HG03159 (cell line): ENCODE measurements around the gene KCNB1.

Experiments
- ATAC-seq: cut with Tn5 transposase; IDR thresholded peaks from one replicate; pipeline ENCODE4 v1.9.1; 2021; ENCODE audit warnings: mild to moderate bottlenecking, moderate library complexity; ENCODE audit not compliant: unreplicated experiment

Gene KCNB1

DNA sequence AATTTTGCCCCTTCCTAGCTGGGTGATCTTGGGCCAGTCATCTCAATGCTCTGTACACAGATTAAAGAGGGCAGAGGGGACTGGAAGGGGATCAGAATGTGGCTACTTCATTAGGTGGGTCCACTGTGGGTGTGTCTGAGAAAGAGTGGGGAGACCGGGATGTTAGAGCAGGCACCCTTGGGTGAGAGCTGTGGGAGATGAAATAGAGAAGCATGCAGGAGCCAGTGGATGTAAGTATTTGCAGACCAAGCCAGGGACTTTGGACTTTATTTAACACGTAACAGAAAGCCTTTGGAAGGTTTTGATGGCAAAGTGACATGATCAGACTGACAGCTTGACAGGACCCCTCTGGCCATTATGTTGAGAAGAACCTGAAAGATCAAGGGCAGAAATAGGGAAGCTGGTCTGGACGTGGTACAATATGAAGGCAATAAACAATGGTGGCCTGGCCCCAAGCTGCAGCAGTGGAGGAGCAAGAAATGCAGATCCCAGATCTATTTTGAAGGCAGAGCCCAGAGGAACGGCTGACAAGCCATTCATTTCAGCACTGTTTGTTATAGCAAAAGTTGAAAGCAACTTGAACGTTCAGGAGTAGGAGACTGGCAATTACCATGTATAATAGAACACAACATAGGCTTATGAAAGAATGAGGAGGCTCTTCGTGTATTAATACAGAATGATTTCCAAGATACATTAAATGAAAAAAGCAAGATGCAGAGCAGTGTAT lies 122.1 kb downstream of the KCNB1 start:
- ATAC-seq = no peak

DNA sequence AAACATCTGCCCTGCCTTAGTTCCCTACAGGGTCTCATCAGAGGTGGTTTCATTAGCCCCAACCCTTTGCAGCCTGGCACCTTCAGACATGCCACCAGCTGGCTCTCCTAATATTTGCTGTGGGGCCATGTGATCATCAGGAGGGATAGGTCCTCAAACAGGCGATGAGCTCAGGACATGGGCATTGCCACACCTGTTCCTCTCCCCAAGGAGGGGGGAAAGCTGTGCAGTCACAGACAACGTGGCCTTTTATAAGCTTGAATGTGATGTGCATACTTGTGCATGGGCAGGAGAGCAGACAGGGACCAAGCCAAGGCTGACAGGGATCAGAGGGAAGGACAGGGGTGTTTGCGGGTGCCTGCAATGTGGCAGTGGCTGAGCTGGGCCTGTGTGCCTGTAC lies 125.8 kb downstream of the KCNB1 start:
- ATAC-seq = no peak

DNA sequence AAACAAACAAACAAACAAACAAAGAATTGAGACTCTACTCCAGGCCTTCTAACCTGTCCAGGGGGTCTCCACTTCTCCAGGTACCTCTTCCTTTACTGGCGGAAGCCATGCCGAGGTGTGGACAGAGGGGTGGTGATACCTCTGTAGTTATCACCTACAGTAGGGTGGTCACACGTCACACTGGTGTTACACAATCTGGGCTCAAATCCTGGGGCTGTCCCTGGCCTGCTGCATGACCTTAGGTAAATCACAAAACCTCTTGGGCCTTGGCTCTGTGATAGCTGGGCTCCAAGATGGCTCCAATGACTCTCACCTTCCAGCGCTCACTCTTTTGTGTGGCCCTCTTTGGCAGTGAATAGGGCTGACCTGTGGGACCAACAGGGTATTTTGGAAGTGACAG lies 127.8 kb downstream of the KCNB1 start:
- ATAC-seq = no peak

DNA sequence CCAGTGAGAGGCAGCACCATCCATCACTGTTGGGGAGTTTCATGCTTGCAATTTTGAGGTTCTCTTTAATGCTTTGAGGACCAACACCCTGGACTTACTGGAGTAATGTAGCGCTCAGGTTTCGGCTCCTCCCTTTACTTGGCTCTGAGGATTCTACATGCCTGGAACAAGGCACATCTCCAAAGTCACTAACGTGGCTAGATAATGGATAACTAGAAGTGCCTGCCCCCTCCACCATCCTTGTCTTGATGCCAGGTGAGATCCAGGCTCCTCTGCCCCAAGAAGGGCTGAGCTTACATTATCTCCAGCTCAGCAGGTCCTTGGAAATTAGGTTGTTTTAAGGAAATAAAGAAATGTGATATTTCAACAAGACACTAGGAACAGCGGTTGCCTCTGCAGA lies 129.1 kb downstream of the KCNB1 start:
- ATAC-seq = no peak

DNA sequence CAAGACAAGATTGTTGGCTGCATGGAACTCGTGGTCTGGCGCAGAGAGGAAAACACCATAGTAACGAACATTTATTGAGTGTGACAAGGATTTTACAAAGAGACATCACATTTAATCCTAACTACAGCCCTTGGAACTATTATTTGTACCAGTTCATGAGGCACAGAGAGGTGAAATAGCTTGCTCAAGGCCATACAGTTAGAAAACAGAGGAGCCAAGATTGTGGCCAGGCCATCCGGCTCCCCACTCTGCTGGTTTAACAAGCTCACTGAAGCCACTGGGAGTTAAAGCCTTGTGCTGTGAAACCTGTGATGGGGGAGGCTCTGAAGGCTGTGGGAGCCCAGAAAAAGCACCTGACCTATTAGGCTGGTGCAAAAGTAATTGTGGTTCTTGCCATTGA lies 129.7 kb downstream of the KCNB1 start:
- ATAC-seq = no peak

DNA sequence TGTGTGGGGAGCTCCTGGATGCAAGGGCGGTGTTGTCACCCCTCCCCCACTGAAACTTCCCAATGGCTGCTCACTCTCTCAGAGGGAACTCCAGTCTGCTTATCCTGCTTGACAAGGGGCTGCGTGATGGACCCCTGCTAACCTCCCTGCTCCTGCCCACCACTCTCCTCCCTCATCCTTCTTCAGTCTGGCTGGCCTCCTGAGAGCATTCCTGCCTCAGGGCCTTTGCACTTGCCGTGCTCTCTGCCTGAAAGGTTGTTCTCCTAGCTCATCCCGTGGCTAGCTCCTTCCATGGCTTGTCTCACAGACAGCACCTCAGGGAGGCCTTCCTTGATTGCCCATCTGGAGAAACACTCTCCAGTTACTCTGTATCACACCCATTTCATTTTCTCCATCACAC lies 130.7 kb downstream of the KCNB1 start:
- no peak for ATAC-seq

DNA sequence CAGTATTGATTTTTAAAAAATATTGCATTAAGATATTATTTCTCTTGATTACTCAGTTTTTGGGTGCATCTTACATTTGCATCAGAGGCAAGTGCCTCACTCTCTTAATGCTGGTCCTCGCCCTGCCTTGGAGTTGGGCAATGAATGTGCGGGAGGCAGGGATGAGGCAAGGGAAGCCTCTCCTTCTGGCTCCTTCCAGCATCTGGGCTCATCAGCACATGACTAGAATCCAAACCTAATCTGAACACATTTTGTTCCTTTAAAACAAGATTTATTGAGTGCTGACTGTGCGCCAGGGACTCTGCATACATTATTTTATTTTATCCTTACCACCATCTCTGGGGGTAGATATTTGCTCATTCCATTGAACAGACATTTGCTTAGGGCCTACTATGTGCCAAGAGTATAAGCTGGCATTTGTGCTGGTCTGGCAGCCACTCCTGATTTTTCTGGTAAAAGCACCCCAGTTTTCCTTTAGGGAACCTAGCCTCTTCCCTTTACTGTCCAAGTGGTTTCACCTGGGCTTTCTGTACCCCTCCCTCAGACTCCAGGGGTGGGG lies 132.7 kb downstream of the KCNB1 start:
- no peak for ATAC-seq

DNA sequence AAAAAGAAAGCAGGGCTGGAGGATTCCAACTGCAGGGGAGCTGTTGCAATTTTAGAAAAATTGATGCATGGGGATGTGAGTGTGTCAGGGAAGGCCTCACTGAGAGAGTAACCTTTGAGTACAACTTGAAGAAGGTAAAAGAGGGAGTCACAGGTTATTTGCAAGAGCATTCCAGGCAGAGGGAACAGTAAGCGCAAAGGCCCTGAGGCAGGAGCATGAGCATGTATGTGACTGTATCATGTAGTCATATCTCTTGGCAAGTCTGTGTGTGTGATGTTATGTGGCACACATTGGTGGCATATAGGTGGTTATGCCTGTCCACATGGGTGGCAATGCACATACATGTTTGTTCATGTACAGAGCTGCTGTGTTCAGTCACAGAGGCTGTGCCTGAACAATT lies 133.4 kb downstream of the KCNB1 start:
- no peak for ATAC-seq

DNA sequence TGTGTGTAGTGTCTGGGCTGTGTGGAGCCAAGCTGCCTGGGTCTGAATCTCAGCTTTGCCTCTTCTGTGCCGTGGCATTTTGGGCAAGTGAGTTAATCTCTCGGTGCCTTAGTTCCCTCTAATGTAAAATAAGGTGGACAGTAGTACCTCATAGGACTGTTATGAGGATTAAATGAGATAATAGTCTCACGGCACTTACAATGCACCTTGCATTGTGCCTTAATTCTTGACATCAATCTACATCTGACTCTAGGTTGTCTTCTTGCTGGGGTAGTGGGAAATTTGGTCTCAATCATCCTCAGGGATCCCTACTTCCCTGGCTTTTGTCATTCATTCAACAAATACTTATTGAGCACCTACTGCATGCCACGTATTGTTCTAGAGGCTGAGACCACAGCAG lies 133.9 kb downstream of the KCNB1 start:
- no peak for ATAC-seq

DNA sequence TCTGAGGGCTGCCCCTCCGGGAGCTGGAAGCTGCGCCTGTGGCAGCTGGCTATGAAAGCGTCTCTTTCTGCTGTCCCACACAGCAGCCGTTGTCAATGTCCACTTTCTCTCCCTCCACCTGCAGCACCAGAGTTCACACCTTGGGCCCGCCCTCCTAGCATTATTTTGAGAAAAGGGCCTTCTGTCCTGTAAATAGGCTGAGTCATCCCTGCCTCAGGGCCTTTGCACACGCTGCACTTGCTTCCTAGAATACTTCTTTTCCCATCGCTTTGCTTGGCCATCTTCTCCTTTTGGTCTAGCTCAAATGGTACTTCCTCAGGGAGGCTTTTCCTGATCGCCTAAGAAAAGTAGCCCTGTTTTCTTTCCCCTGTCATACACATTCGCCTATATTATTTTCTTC lies 135.3 kb downstream of the KCNB1 start:
- no peak for ATAC-seq

DNA sequence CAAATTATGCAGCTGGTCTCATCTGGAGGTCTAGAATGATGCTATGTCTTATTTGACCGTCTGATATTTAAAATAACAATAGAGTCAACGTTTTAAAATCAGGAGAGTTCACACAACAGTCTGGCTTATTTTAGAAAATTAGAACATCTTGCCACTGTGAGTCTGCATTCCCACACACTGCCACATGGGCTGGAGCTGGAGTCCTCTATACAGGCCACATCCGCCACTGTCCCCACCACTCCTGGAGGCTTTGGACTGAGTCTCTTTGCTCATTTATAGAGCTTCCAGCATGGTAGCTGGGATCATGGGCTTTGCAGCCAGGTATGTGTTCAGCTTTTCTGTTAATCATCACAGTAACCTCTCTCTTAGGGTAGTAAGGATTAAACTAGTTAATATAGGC lies 135.8 kb downstream of the KCNB1 start:
- no peak for ATAC-seq

DNA sequence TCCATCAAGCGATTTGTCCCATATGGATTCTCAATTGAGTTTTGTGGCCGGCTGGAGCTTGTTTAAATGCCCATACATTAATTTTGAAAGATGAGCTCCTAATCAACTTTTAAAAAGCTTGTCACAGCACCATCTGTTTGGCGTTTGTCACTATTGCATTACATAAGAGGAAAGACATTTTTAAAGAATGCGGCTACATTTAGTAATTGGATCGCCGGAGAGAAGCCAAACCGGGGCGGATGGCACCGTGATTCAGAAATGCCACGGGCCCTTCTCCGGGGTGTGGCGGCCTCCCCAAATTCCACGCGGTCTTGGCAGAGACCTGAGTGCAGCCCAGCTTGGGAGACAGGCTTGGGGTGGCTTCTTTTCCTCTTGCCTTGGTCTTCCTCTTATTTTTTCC lies 136.9 kb downstream of the KCNB1 start:
- no peak for ATAC-seq

DNA sequence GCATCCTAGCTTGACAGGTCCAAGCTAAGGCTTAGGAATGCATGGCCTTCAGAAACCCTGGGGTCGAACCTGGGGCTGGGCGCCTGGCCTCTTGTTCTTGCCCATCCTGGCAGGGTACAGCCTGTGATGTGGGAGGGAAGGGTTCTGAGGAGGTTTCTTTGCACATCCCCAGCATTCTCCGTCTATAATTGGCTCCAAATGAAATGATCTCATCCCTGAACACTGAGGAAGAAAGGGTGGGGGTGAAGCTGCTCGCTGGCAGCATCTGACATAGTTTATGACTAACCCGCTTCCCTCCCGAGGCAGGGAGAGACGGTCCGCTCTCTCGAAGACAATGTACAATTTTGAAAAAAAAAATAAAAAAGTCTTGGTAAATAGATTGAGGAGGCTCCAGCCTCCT lies 137.5 kb downstream of the KCNB1 start:
- no peak for ATAC-seq

DNA sequence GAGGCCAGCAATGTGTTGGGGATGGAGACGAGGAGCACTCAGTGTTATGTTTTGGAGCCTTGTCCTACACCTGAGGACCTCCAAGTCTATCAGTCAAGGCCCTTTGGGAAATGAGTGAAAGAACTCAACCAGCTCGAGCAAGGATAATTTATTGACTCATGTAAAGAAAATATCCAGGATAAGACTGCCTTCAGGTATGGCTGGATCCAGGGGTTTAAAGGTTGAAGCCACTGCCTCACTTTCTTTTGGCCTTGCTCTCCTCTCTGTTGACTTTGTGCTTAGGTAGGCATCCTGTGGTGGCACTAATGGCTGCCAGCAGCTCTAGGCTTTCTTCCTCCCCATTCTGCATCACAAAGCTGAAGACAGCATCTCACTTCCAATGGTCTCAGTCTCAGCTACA lies 138.3 kb downstream of the KCNB1 start:
- no peak for ATAC-seq

DNA sequence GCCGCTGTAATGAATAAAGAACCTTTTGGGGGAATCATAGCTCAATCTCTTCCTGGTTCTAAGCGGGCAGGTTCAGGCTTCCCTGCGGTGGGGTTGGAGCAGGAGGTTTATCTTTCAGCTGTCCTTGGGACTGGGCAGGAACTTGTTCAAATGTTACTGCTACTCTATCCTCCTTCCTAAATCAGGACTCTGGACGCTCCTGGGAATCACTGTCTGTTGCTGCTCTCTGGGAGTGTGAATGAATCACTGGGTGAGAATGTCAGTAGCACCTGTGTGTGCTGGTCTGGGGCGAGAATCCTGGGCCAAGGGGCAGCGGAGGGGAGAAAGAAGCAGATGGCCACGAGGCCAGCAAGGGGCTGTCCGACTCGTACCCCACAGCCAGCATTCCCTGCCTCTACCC lies 139.2 kb downstream of the KCNB1 start:
- ATAC-seq = no peak

DNA sequence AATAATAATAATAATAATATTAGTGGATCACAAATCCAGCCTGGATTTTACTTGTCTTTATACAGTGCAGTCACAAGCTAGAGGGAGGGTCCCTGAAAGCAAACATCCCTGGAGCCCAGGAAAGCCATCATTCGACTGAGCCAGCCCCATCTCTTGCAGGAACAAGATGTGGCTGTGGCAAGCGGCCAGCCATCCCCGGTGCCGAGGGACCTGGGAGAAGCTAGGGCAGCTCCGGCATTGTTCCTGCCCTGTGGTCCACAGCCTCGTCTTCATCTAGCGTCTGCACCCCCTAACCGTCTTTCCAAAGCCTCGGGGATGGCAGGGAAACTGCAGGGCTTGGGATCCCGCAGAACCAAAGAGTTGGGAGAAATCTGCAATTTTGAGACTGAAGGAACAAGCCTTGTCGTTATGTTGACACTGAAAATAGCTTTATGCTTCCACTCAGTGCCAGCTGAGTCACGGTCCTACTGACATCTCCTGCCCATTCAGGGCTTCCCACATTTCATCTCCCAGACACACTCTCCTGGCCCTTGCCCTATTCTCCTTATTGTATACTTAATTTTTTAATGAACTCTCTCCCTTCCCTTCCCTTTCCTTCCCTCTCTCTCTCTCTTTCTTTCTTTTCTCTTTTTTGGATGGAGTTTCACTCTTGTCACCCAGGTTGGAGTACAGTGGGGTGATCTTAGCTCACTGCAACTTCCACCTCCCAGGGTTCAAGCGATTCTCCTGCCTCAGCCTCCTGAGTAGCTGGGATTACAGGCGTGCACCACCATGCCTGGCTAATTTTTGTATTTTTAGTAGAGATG lies 142.1 kb downstream of the KCNB1 start:
- no peak for ATAC-seq

DNA sequence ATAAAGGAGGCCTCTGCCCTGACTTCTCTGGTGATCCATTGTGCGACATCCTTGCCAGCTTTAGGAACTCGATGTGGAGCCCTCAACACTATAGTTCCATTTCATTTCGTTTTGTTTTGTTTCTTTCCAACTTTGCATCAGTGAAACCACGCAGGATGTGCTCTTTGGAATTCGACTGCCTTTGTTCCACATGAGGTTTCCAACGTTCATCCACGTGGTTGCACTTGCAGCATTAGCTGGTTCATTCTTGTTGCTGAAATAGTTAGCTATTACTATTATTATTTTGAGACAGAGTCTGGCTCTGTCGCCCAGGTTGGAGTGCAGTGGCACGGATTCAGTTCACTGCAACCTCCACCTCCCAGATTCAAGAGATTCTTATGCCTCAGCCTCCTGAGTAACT lies 143.3 kb downstream of the KCNB1 start:
- no peak for ATAC-seq

DNA sequence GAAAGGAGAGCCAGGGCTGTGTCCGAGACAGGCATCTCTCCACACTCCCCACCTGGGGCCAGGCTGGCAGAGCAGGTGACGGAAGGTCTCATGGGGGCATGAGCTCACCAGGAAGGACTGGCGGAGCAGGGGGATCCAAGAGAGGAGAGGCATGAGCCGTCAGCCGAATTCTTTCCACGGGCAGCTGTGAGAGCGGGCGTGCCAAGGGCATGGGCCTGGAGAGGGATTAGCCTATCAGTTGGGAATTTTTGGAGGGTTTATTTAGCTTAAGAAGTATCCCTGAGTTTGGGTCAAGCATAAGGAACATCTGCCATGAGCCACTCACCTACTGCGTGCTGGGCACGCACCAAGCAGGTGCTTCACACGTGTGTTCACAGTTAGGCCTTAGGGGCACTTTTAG lies 144.4 kb downstream of the KCNB1 start:
- no peak for ATAC-seq

DNA sequence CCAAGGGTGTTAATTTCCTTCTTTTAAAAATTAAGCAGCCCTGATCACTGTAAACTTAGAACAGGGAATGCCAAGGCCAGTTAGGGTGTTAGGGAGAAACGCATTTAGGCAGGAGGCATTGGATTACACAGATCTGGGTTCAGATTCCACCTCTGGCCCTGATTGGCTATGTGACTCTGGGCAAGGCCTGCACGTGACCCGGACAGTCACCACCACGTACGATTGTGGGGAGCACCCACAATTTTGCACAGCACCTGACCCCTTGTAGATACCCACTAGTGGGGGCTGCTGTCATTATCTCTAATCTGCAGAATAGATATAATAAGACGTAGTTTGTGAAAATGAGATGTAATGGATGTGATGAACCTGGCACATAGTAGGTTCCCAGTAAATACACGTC lies 145.1 kb downstream of the KCNB1 start:
- ATAC-seq = no peak

DNA sequence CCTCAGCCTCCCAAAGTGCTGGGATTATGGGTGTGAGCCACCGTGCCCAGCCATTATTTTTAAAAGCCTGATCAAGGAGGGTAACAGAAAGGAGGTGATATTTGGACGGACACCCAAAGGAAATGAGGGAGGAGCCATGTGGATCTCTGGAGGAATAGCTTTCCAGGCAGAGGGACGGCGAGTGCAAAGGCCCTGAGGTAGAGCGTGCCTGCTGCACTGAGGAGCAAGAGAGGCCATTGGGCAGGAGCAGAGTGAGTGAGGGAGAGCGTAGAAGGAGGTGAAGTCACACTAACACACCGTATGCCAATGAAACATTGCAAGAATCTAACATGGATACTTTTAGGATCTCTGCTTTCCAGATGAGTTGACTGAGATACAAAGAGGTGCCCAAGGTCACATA lies 145.7 kb downstream of the KCNB1 start:
- ATAC-seq = no peak

DNA sequence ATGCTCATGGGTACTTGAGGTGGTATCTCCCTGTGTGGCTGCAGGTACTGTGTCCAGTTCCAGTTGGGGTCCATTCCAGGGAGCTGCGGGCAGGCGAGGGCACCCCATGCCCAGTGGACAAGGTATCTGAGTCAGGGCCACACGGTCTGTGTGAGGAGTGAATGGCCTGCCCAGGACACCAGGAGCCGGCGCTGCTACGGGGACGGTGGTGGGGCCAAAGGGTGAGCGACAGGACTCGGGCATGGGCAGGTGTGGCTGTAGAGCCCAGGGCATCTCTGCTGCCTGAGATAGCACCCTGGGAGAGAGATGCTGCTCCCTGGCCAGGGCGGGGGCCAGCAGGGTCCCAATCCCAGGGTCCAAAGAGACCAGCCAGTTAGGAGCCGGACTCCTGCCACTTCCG lies 147.0 kb downstream of the KCNB1 start:
- ATAC-seq = no peak
